Mesendoderm (in vitro differentiated cells): ENCODE data around the gene KRT10.
"Not testable (repeated sequence)": the region's sequence is repeated elsewhere in the genome, so short reads cannot be mapped to it uniquely, and the experiment has no call there.

Source experiments
- DNase-seq: peaks from one replicate; pipeline ENCODE4 v3.0.0; 2013
- H2AK5ac ChIP-seq: 2 replicates; pipeline ENCODE4 v1.6.1; 2013; ENCODE audit warnings: low read length, inconsistent platforms
- H2BK120ac ChIP-seq: 2 replicates; pipeline ENCODE4 v1.6.1; 2013; ENCODE audit warnings: low read depth, mild to moderate bottlenecking, low read length, moderate library complexity, mixed read lengths
- H2BK15ac ChIP-seq: replicated peaks from 2 replicates; pipeline ENCODE4 v1.6.1; 2013; ENCODE audit warnings: low read depth, mild to moderate bottlenecking, moderate library complexity
- H2BK5ac ChIP-seq: 2 replicates; pipeline ENCODE4 v1.6.1; 2013; ENCODE audit warnings: low read length, inconsistent platforms
- H3K18ac ChIP-seq: 2 replicates; pipeline ENCODE4 v1.6.1; 2013; ENCODE audit warnings: mild to moderate bottlenecking, low read length, mixed read lengths
- H3K23ac ChIP-seq: one replicate; pipeline ENCODE4 v1.6.1; 2013; ENCODE audit warnings: low read length
- H3K27ac ChIP-seq: 2 replicates; pipeline ENCODE4 v1.5.1; 2013; ENCODE audit warnings: low read depth, mild to moderate bottlenecking, inconsistent platforms, low read length, moderate library complexity
- H3K27me3 ChIP-seq: 2 replicates; pipeline ENCODE4 v1.6.1; 2013; ENCODE audit warnings: low read length, control low read depth, mild to moderate bottlenecking, inconsistent platforms; ENCODE audit not compliant: insufficient read depth, poor library complexity
- H3K36me3 ChIP-seq: 2 replicates; pipeline ENCODE4 v1.6.1; 2013; ENCODE audit warnings: low read length, inconsistent platforms; ENCODE audit not compliant: control insufficient read depth, insufficient read depth
- H3K4ac ChIP-seq: one replicate; pipeline ENCODE4 v1.6.1; 2013; ENCODE audit warnings: low read depth, mild to moderate bottlenecking, low read length, moderate library complexity
- H3K4me1 ChIP-seq: 2 replicates; pipeline ENCODE4 v1.6.1; 2013; ENCODE audit warnings: low read depth, low read length, inconsistent platforms; ENCODE audit not compliant: control insufficient read depth
- H3K4me2 ChIP-seq: 2 replicates; pipeline ENCODE4 v1.6.1; 2013; ENCODE audit warnings: low read length
- H3K4me3 ChIP-seq: 2 replicates; pipeline ENCODE4 v1.5.1; 2013; ENCODE audit warnings: mild to moderate bottlenecking, low read length
- H3K56ac ChIP-seq: one replicate; pipeline ENCODE4 v1.6.1; 2013; ENCODE audit warnings: low read length
- H3K79me1 ChIP-seq: 2 replicates; pipeline ENCODE4 v1.6.1; 2013; ENCODE audit warnings: low read length, inconsistent platforms
- H3K79me2 ChIP-seq: 2 replicates; pipeline ENCODE4 v1.6.1; 2013; ENCODE audit warnings: mild to moderate bottlenecking, low read length; ENCODE audit not compliant: control insufficient read depth, insufficient read depth
- H3K9ac ChIP-seq: 2 replicates; pipeline ENCODE4 v1.6.1; 2013; ENCODE audit warnings: low read length, inconsistent platforms
- H4K5ac ChIP-seq: one replicate; pipeline ENCODE4 v1.6.1; 2013; ENCODE audit warnings: low read length
- H4K8ac ChIP-seq: one replicate; pipeline ENCODE4 v1.6.1; 2013; ENCODE audit warnings: low read depth, mild to moderate bottlenecking, control low read depth, low read length, moderate library complexity
- WGBS: extraction: QIAGEN DNeasy Blood & Tissue Kit; methylation state at CpG from one replicate; pipeline ENCODE4 v1.1.7; 2013; ENCODE audit warnings: low lambda C conversion rate, missing lambda C conversion rate; ENCODE audit not compliant: insufficient coverage; ENCODE audit errors: extremely low coverage; 5-methylcytosine and 5-hydroxymethylcytosine counted together

KRT10 gene

DNA sequence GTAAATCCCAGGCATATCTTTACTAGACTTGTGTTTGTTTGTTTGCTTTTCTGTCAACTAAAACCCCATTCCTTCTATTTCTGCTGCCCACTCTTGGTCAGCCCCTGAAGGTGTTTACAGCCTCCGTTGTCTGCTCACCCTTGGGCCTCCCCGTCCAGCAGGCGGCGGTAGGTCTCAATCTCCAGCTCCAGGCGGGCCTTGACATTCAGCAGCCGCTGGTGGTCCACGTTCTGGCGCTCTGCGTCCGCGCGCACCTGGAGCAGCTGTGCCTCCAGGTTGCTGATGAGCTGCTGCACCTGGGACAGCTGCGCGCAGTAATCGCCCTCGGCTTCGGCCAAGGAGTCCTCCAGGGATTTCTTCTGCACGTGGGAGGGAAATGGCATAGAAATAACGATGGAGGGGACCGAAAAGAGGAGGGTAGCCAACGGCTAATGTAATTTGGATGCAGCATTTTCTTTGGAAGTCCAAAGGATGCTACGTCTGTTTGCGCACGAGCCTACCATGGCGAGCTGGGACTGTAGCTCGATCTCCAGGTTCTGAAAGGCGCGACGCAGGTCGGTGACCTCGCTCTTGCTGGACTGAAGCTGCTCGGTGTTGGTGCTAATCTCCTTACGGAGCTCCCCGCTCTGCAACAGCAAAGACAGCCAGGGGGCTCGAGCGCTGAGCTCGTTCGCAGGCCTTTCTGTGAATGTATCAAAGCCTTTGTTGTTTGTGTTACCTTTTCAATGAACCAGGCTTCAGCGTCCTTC lies 40.7 kb upstream of the KRT10 start:
- H3K9ac ChIP-seq: no peak overlapping the region
- no peak overlapping the region for H2AK5ac ChIP-seq
- H3K27me3 ChIP-seq: no peaks in the 10 kb centered on the region
- H3K56ac ChIP-seq: no peak overlapping the region
- no peak overlapping the region for H4K8ac ChIP-seq
- H3K4ac ChIP-seq: no peak overlapping the region
- H3K23ac ChIP-seq: no peak overlapping the region
- no CpG with 5 or more reads among the region's 39 CpGs for WGBS
- H2BK120ac ChIP-seq: no peak overlapping the region
- H3K4me2 ChIP-seq: no peak overlapping the region
- H3K4me3 ChIP-seq: no peak overlapping the region
- H3K79me1 ChIP-seq: no peaks in the 10 kb centered on the region
- H2BK15ac ChIP-seq: no peak overlapping the region
- DNase-seq: peak; percentile 83
- no peak overlapping the region for H2BK5ac ChIP-seq
- H3K79me2 ChIP-seq: no peaks in the 10 kb centered on the region
- H3K36me3 ChIP-seq: no peaks in the 10 kb centered on the region
- H3K4me1 ChIP-seq: no peaks in the 10 kb centered on the region
- H3K18ac ChIP-seq: no peak overlapping the region
- H4K5ac ChIP-seq: no peak overlapping the region
- H3K27ac ChIP-seq: no peak overlapping the region

DNA sequence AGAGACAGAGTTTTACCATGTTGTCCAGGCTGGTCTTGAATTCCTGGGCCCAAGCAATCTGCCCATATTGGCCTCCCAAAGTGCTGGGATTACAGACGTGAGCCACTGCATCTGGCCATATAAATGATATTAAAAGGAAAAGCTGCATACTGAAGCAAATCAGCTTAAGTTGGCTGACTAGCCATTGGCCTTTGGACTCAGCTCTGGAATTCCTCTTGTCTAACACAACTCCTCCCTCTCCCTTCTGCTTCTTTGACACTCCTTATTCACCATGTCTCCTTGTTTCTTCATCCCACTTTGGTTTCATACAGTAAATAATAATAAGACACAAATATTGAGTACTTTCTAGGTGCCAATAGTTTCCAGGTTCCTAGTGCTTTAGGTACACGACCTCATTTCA lies 37.1 kb upstream of the KRT10 start:
- DNase-seq: no peak
- Histone ChIP-seq H3K4ac (no peak overlapping the region), H3K4me3 (no peak overlapping the region), H2AK5ac (no peak overlapping the region), H2BK15ac (no peak overlapping the region), H3K4me2 (no peak overlapping the region), H3K36me3 (no peaks in the 10 kb centered on the region), H4K8ac (no peak overlapping the region), H3K4me1 (no peaks in the 10 kb centered on the region), H3K27ac (no peak overlapping the region), H3K79me1 (no peaks in the 10 kb centered on the region), H3K18ac (no peak overlapping the region), H3K79me2 (no peaks in the 10 kb centered on the region), H3K23ac (no peak overlapping the region), H2BK120ac (no peak overlapping the region), H3K27me3 (no peaks in the 10 kb centered on the region), H2BK5ac (no peak overlapping the region), H4K5ac (no peak overlapping the region), H3K56ac (no peak overlapping the region), H3K9ac (no peak overlapping the region)
- no CpG with 5 or more reads among the region's 2 CpGs for WGBS

GRCh38 chr17:40858667-40859066 lies 36.3 kb upstream of the KRT10 start:
- not testable (repeated sequence) for H3K79me2 ChIP-seq, H3K23ac ChIP-seq, H3K18ac ChIP-seq, H4K5ac ChIP-seq, H3K27me3 ChIP-seq, H2BK120ac ChIP-seq, H3K4me3 ChIP-seq, H4K8ac ChIP-seq, H3K79me1 ChIP-seq, H3K56ac ChIP-seq, H2AK5ac ChIP-seq, H3K4ac ChIP-seq, H2BK15ac ChIP-seq, H3K9ac ChIP-seq, H3K4me2 ChIP-seq, H3K27ac ChIP-seq, H2BK5ac ChIP-seq, H3K36me3 ChIP-seq, H3K4me1 ChIP-seq, DNase-seq
- WGBS: no CpG with 5 or more reads among the region's 2 CpGs

- Histone ChIP-seq H3K79me1 (no peaks in the 10 kb centered on the region), H3K79me2 (no peaks in the 10 kb centered on the region), H2BK15ac (no peak overlapping the region), H3K23ac (no peak overlapping the region), H3K36me3 (no peaks in the 10 kb centered on the region), H2BK5ac (no peak overlapping the region), H3K56ac (no peak overlapping the region), H3K9ac (no peak overlapping the region), H4K8ac (no peak overlapping the region), H3K4me2 (no peak overlapping the region), H3K4ac (no peak overlapping the region), H3K27ac (no peak overlapping the region), H3K4me1 (no peaks in the 10 kb centered on the region), H2BK120ac (no peak overlapping the region), H4K5ac (no peak overlapping the region), H3K4me3 (no peak overlapping the region), H3K18ac (peak overlapping the region; percentile 28), H3K27me3 (no peaks in the 10 kb centered on the region), H2AK5ac (no peak overlapping the region)
- no peak for DNase-seq
- no CpG with 5 or more reads among the region's 5 CpGs for WGBS
Observed at GRCh38 chr17:40857535-40857934, 35.1 kb upstream of the KRT10 start.

- no peak for DNase-seq
- Histone ChIP-seq H3K36me3 (no peaks in the 10 kb centered on the region), H2BK120ac (no peak overlapping the region), H3K4me2 (no peak overlapping the region), H2BK15ac (no peak overlapping the region), H3K79me2 (no peaks in the 10 kb centered on the region), H3K27ac (no peak overlapping the region), H3K27me3 (no peaks in the 10 kb centered on the region), H3K4me1 (no peaks in the 10 kb centered on the region), H3K23ac (no peak overlapping the region), H3K9ac (no peak overlapping the region), H4K5ac (no peak overlapping the region), H3K79me1 (no peaks in the 10 kb centered on the region), H4K8ac (no peak overlapping the region), H3K4me3 (no peak overlapping the region), H2AK5ac (no peak overlapping the region), H3K18ac (no peak overlapping the region), H3K56ac (no peak overlapping the region), H3K4ac (no peak overlapping the region), H2BK5ac (no peak overlapping the region)
- no CpG with 5 or more reads among the region's 6 CpGs for WGBS
Observed at GRCh38 chr17:40854175-40854814, 31.9 kb upstream of the KRT10 start.
